ENCODE measurements around the gene CPTP. TPM values are rescaled to one million over a fixed set of nuclear protein-coding genes. Genes with fewer than 3 reads are reported as not detected.
A peak's percentile ranks its signal among the peaks of the same experiment; 100 is the strongest.

CPTP gene
- 12.0 and 18.5 TPM in 2 replicates for total RNA-seq (2014; rRNA removed; shearing (Covaris generic))

DNA sequence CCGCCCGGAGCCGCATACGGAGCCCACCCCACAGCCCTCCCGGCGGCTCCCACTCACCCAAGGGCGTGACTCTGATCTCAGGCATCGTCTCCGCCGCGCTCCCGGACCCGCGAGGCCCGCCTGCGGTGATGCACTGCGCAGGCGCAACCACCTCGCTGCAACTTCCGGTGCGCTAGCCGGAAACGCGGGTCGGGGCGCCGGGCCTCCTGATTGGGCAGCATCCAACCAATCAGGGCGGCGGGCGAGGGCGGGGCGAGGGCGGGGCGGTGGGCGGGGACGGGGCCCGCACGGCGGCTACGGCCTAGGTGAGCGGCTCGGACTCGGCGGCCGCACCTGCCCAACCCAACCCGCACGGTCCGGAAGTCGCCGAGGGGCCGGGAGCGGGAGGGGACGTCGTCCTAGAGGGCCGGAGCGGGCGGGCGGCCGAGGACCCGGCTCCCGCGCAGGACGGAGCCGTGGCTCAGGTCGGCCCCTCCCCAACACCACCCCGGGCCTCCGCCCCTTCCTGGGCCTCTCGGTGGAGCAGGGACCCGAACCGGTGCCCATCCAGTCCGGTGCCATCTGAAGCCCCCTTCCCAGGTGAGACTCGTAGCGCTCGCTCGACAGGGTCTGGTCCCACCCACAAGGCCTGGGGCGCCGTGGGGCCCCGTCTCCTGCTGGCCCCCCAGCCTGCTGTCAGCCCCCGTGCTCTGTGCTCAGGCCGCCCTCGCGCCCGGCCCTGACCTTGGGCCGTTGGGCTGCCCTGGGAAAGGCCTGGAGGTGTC lies at the start of gene CPTP, which contains the start of gene INTS11:
Gene CPTP, plus strand, starts transcription at position 279 of the 764 bp plus-strand sequence. CDS start 2,109 bp downstream, outside the sequence.
Gene INTS11, minus strand, starts transcription at position 137 of the 764 bp plus-strand sequence. Its CDS starts 52 bp downstream, at position 85.
- DNase-seq (ENCODE audit: low spot score): peak; percentile 91

DNA sequence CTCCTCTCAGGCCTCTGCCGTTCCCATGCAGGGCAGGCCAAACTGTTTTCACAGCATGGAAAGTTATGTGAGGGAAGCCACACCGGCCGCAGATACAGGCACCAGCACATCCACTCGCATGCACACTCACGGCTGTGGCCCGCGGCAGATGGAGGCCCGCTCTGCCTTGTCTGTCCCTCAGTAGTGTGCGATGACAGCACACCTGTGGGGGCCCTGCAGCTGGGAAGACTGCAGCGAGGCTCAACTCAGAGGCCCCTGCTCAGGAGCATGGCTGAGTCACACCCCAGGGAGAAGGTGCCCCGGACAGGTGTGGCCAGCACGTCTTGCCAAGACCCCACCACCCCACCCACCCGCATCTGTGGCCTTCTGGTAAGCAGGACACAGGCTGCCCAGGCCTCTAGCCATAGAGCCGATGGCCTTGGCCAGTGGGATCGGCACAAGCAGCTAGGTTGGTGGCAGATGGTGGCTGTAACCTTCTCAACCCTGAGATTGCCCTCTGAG lies 49.6 kb upstream of the CPTP start:
- DNase-seq (ENCODE audit: low spot score): no peak

DNA sequence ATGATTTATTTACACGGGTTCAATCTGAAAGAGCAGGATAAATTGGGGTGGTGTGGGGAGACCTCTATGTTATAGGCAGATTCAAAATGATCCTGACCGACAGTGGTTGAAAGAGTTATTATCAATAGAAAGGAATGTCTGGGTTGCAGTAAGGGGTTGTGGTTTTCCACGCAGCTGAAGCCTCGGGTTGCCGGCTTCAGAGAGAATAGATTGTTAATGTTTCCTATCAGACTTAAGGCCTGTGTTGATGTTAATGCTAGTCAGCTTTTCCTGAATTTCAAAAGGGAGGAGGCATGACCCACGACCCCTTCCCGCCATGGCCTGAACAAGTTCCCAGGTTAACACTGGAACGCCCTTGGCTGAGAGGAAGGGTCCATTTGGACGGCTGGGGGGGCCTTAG lies 48.8 kb upstream of the CPTP start:
- DNase-seq (ENCODE audit: low spot score): no peak

DNA sequence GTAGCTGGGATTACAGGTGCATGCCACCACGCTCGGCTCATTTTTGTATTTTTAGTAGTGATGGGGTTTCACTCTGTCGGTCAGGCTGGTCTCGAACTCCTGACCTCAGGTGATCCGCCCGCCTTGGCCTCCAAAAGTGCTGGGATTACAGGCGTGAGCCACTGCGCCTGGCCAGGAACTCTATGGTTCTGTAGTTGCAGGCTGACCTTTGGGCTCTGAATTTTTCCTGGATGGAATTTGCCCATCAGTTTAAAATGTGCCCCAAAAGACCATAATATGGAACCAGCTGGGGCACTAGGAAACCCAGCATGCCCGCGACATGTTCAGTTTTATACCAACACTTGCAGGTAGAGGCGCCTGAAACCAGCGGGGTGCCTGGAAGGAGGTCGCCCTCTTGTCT lies 46.0 kb upstream of the CPTP start:
- no peak for DNase-seq (ENCODE audit: low spot score)

DNA sequence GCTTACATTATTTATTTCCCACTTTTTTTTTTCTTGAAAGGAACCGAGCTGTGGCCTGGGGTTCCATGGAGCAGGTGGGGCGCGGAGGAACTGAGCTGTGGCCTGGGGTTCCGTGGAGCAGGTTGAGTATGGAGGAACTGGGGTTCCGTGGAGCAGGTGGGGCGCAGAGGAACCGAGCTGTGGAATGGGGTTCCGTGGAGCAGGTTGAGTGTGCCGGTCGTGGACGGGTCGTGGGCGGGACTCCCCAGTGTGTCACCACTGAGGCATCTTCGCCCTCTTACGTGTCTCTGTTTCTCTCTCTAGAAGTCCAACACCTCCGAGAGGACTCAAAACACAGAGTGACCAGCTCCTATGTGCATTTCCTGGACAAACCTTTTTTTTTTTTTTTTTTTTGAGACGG lies 45.6 kb upstream of the CPTP start:
- no peak for DNase-seq (ENCODE audit: low spot score)

DNA sequence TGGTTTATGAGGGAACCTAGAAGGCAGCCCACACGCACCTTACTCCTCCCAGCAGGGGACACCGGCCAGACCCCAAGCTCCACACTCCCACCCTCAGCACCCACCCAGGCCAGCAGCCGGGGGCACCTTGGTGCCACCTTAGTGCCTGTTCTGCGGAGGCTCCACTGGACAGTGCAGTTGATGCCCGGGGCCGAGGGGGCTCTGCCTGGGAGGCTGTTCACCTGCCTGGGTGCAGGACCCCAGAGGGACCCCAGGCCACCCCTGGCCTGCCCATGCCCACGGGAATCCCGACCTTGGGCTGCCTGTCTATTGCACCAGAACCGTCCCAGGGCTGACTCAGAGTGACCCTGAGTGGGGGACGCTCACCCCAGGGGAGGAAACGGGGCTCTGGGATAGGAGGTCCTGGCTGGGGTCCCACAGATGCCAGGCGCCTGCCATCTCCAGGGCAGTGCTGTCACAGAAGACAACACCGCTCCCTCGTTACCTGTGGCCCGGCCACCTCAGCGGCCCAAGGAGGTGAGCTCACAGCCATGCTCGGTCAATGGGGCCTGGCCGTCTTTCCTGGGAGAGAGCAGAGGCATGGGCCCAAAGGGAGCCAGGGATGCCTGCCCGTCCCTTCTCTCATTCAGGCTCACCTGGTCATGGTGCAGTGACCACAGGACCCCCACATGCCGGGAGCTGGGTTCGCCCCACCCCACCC lies 43.7 kb upstream of the CPTP start:
- DNase-seq (ENCODE audit: low spot score): no peak

DNA sequence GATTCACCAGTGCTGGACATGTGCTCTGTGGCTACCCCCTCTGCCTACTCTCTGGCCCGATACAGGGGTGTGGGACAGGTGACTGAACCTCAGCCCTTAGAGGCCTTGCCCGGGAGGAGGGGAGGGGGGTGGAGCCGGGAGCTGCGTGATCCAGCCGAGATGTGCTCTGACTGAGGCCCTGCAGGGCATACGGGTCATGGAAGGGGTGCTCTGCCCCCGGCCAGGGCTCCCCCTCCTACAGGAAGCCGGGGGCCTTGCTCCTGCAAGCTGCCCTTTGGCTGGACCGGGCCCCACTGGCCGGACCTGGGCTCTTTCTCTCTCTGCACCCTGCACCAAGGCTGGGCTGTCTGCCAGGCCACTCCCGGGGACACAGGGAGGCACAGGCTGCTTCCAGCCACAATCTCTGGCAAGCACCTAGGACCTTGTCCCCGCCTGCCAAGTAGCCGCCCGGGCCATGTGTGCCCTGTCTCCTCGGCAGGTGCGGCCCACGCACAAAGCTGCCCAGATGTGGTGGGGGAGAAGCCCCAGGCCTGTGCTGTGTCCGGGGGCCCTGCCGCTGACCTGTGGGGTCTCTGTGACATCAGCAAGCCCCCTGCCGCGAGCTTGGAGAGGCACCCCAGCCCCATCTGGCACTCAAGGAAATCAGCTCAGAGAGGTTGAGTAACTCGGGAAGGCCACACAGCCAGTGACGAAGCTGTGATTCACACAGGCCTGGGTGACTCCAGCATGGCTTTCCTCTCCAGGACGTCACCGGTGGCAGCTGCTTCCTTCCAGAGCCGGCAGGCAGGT lies 42.9 kb upstream of the CPTP start:
- peak; percentile 56 for DNase-seq (ENCODE audit: low spot score)

DNA sequence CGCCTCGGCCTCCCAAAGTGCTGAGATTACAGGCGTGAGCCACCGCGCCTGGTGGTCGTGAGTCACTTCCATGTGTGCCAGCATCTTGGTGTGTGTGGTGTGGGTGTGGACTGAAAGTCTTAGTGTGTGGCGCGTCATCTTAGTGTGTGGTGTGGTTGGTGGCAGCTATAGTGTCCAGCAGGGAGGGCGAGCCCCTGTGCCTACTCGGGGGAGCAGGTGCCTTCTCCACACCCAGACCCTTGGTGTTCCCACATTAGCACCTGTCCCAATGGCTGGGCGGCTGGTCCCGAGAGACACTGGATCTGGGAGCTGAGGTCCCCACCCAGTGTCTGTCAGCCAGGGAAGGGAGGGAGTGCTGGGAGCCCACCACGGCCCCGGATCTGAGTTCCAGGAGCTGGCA lies 41.6 kb upstream of the CPTP start:
- peak; percentile 56 for DNase-seq (ENCODE audit: low spot score)

DNA sequence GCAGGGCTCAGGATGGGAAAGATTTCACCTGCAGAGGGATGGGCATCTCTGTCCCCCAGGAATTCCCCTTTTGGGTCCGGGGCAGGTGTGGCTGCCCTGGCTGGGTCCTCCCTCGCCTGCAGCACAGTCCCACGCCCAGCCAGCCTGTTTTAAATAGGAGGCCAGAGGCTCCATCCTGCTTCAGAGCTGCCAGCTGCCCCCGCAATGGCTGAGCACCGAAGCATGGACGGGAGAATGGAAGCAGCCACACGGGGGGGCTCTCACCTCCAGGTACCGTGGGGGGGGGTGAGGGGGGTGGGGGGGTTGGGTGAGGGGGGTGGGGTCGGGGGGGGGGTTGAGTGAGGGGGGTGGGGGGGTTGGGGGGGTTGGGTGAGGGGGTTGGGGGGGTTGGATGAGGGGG lies 40.8 kb upstream of the CPTP start:
- DNase-seq (ENCODE audit: low spot score): no peak

DNA sequence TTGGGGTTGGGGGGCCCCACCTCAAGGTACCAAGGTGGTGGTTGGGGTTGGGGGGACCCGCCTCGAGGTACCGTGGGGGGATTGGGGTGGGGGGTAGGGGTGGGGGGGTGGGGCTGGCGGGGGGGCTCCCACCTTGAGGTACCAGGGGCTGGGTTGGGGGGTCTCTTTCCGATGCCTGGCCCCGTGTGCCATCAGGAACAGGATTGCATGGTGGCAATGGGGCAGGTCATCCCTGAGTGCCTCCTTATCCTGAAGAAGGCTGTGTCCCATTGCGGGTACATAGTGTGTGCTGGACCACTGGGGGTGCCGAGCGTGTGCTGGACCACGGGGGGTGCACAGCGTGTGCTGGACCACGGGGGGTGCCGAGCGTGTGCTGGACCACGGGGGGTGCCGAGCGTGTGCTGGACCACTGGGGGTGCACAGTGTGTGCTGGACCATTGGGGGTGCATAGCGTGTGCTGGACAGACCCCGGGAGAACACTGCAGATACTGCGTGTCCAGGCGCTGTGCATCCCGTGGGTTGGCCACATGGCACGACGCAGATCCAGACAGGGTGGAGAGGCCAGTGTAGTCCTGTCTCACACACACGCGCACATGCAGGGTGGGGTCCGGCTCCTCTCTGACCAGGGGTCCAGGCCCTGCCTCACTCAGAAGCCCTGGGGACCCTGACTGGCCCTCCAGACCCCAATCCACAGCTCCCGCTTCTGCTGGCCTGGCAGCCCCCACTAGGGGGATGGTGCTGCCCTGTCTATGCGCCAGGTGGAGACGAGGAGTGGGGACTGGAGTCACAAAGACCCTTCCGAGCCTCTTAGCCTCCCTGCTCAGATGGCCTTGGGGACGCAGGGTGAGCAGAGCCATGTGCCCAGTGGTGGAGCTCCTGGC lies 40.1 kb upstream of the CPTP start:
- DNase-seq (ENCODE audit: low spot score): no peak

DNA sequence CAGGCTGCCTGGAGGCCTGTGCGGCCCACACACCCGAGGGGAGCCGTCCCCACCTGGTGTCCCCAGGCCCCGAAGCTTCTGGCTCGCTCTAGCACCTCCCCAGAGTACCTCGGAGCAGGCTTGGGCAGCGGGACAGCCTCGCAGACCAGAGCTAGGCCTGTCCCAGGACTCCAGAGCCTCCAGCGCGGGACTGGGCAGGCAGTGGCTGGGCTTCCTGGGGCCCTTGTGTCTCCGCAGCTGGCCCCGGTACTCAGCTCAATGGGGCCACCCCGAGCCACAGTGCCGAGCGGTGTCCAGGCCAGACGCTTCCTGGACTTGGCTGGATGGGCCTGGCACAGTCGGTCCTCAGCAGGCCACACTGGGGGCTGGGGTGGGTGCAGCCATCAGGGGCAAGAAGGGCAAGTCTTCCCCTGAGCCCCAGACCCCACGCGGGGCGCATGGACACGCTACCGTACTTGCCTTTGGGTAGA lies 39.5 kb upstream of the CPTP start:
- no peak for DNase-seq (ENCODE audit: low spot score)

DNA sequence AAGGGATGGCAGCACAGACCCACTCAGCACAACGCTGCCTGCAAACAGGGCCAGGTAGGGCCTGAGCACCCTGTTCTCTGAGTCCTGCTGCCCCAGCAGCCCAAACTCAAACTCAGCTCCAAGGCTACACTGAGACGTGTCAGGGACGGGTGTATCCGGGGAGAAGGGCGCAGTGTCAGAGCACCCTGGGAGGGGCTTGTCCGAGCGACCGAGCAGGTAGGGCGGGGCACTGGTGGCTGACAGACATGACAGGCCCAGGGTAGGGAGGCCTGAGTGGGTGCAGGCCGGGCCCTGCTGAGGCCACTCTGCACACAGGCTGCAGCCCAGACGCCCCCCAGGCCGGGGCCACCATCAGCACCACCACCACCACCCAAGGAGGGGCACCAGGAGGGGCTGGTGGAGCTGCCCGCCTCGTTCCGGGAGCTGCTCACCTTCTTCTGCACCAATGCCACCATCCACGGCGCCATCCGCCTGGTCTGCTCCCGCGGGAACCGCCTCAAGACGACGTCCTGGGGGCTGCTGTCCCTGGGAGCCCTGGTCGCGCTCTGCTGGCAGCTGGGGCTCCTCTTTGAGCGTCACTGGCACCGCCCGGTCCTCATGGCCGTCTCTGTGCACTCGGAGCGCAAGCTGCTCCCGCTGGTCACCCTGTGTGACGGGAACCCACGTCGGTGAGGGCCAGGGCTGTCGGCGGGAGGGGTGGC lies 38.8 kb upstream of the CPTP start:
- DNase-seq (ENCODE audit: low spot score): no peak

DNA sequence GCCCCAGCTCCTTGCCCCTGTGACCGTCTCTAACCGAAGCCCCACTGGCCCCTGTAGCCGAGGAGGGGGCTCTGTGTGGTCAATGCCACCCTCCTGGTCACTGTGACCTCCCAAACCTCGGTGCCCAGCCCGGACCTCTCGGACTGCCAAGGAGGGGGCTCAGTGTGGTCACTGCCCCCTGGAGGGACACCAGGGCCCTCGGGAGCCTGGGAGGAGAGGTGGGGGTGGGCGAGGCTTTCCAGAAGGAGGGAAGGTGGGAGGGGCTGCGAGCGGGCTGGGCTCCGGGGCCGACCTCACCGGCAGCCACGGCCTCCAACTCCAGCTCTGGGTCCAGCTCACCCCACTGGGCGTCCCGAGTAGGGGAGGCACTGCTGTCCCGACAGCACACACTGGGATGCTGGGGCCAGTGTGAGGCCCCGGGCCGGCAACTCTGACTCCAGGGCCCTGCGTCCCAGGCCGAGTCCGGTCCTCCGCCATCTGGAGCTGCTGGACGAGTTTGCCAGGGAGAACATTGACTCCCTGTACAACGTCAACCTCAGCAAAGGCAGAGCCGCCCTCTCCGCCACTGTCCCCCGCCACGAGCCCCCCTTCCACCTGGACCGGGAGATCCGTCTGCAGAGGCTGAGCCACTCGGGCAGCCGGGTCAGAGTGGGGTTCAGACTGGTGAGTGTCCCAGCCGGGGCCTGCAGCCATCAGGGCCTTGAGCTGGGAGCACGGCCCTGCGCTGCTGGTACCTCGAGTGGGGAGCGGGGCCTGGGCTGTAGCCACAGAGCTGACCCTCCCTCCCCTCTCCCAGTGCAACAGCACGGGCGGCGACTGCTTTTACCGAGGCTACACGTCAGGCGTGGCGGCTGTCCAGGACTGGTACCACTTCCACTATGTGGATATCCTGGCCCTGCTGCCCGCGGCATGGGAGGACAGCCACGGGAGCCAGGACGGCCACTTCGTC lies 38.0 kb upstream of the CPTP start:
- no peak for DNase-seq (ENCODE audit: low spot score)

DNA sequence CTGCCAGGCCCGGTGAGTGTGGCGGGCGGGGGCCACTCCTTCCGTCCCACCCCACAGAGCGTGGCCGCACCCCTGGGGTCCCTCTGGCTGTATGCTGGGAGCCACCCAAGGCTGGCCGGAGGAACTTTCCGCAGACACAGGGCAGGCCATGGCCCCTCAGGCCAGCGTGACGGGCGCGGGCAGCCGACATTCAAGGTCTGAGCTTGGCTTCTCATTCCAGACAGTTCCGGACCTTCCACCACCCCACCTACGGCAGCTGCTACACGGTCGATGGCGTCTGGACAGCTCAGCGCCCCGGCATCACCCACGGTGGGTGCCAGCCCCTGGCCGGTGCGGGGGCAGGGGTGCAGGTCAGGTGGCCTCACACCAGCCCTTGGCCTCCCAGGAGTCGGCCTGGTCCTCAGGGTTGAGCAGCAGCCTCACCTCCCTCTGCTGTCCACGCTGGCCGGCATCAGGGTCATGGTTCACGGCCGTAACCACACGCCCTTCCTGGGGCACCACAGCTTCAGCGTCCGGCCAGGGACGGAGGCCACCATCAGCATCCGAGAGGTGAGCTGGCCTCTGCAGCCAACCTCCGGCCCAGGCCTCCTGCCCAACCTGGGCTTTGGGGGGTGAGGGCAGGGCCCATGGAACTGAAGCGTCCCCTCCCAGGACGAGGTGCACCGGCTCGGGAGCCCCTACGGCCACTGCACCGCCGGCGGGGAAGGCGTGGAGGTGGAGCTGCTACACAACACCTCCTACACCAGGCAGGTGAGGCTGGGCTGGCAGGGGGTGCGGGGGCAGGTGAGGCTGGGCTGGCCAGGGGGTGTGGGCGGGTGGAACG lies 37.1 kb upstream of the CPTP start:
- no peak for DNase-seq (ENCODE audit: low spot score)

DNA sequence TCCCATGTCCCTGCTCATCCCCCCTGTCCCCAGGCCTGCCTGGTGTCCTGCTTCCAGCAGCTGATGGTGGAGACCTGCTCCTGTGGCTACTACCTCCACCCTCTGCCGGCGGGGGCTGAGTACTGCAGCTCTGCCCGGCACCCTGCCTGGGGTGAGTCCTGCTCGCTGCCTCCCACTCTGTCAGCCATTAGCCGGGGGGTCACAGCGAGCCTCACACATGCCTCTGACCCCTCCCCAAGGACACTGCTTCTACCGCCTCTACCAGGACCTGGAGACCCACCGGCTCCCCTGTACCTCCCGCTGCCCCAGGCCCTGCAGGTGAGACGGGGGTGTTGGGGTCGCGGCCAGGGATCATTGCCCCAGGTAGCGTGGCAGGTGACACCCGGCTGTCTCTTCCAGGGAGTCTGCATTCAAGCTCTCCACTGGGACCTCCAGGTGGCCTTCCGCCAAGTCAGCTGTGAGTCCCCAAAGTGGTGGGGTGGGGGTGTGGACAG lies 34.3 kb upstream of the CPTP start:
- no peak for DNase-seq (ENCODE audit: low spot score)

DNA sequence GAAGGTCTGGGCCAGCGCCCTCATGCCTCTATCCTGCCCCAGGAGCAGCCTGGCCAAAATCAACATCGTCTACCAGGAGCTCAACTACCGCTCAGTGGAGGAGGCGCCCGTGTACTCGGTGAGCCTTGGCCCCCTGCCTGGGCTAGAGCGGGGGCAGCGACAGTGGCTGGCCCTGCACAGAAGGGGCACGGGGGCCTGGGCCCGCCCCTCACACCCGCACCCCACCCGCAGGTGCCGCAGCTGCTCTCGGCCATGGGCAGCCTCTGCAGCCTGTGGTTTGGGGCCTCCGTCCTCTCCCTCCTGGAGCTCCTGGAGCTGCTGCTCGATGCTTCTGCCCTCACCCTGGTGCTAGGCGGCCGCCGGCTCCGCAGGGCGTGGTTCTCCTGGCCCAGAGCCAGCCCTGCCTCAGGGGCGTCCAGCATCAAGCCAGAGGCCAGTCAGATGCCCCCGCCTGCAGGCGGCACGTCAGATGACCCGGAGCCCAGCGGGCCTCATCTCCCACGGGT lies 33.5 kb upstream of the CPTP start:
- no peak for DNase-seq (ENCODE audit: low spot score)

DNA sequence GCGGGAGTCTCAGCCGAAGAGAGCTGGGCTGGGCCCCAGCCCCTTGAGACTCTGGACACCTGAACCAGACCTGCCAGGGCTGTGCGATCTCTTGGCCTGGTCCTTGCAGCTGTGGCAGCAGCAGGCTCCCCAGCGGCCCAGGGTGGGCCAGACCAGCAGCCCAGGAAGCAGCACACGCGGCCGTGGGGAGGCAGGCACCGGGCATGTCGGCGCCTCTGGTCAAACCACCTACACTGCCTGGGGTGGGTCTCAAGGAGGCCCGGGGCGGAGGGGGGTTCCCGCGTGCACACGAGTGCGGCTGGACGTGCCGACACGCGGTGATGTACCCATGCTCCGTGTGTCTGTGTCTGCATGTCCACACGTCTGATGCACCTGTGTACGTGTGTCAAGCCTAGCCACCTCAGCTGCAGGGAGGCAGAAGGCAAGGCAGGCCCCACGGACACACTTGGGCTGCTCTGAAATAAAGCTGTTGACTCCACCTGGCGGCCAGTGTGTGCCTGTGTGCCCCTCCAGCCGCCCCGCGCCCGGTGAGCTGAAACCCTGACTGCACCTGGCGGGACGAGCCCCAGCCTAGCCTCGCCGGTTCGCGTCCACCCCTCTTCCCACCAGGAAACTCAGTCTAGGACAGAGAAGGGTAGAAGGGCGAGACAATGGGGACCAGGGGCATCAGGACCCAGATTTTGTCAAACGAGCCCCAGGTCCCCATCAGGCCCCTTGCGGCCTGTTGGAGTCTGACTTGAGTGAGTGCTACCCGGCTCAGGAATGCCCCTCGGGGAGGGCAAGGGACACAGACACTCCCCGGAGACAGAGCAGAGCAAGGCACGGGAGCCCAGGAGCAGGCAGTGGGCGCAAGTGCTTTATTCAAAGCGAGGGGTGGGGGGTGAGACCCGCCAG lies 32.8 kb upstream of the CPTP start:
- peak; percentile 62 for DNase-seq (ENCODE audit: low spot score)

Data from H4 (cell line).